IPS DF 19.7 (cell line): ENCODE results near the gene ITPRID2.
"Not testable (repeated sequence)": the region's sequence is repeated elsewhere in the genome, so short reads cannot be mapped to it uniquely, and the experiment has no call there.

ENCODE experiments used
- DNase-seq: peaks from one replicate; pipeline ENCODE4 v3.0.0-alpha.2; 2013; ENCODE audit warnings: low read depth, low spot score

ITPRID2 gene

DNA sequence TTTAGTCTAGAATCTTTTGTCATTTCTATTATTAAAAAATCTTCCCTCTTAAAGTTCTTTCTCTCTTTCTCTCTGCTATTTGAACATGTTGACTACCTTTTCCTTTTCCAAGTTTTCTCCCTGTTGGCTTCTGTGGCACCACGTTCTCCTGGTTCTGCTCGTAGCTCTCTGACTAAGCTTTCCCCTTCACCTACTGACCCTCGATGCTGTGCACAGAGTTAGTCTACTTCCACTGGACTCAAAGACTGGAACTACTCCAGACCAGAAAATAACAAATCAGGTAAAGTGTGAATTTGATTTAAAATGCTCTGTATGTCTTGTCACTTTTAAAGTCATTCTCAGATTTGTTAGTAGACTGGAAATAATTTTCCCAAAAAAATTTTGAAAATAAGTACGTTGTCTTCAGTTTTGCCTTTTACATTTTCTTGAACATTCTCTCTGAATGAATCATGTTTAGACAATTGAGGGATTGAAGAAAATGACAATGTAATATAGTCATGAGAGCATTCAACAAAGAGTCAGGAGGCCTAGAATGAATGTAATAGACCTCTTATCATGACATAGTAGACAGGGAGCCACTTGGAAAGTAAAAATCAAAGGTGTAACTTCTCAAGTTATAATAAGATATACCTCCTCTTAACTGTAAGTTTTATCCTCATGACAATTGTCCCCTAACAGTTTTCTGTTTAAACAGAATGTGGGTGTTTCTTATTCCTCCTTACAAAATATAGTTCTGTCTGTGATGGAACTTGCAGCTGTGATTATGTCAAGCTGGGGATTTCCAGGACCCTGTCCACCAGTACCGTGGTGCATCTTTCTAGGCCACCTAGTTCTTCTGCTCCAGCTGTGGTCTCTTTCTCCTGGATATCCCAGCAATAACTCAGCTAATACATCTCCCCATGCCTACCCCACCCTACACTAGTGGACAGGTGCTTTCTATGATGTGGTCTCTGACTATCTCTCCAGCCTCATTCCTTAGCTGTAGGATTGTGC, 25.5 kb downstream of the ITPRID2 start:
- DNase-seq, result no peak

GRCh38 chr2:181918188-181918587, 26.7 kb downstream of the ITPRID2 start:
- DNase-seq, result no peak

DNA sequence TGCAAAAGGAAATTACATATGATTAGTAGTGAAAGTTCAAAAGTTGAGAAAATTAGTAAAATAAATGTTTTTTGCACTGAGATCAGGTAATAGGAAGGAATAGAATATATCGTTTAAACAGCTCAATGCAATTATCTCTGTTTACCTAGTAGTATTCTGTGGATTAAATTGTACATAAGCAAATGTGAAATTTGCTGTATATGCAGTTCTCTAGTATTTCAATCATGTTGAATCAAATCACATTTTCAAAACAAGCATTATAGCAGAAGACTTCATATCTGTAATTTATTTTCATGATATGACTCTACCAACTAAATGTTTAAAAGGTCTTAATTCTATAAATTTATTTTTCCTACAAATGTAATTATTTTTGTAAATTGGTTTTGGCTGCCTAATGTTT, 31.6 kb downstream of the ITPRID2 start:
- DNase-seq, result no peak

DNA sequence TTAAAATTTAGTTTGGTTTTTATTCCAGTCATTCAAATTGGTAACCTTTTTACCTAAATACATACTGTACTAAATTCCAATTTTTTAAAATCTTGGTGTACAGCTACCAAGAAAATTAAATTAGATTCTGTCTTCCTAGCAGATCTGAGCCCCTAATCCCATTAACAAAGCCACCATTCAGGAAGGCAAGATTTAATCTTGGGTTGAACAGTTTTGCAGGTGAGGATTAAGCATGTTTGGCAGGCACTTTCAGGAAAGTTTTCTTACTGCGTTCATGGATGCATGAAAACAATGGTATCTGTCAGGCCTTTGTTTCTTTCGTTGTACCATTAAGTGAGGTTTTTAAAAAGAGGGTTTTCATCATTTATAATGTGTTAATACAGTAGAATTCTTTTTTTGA, 32.8 kb downstream of the ITPRID2 start:
- no peak for DNase-seq

- DNase-seq, result no peak
Observed at GRCh38 chr2:181934694-181935093, 43.2 kb downstream of the ITPRID2 start.

DNA sequence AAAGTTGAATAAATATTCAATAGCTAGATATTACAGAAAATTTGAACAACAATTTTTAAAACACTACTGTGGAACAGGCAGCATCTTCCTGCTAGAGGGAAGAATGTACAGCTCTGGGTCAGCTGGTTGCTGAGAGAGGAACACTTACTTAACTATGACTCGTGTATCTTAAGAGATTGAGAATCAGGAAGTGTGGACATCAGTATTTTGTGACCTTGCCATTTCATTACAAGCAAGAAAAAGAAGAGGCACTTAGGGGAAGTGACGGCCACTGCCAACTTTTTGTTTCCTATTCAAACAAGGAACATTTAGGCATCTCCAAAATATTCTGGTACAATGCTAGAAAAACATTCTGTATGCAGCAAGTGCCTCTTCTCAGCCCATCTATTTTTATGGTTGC, 45.9 kb downstream of the ITPRID2 start:
- DNase-seq, result no peak

GRCh38 chr2:181943411-181944124, 52.0 kb downstream of the ITPRID2 start:
- DNase-seq, result no peak

DNA sequence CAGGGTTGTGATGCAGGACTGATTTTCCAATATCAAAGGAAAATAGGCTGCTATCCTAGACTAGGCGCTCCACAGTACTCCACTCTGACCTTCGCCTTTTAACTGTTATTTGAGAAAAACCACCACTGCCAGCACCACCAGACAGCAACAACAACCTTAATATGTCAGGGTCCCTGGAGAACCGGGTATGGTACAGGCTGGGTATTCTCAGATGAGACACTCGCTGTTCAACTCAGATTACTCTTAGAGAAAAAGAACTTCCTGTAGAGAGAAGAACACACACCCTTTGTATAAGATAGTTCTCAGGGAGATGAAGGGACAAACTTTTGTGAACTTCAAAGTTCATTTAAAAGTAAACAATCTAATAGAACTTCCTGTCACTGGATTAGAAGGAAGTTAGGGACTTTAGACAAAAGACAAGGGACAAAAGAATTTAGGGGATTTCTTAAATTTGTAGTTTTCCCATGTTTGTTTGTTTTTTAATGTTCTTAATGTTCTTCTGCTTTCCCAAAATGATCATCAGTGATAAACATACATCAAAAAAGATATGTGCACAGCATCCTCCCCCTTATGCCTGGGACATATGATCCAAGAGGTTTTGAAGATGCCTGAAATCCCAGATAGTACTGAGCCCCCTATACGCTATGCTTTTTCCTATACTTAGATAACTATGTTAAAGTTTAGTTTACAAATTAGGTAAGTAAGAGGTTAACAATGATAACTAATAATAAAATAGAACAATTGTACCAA, 52.8 kb downstream of the ITPRID2 start:
- DNase-seq, result no peak

- no peak for DNase-seq
Observed at GRCh38 chr2:181944914-181945291, 53.4 kb downstream of the ITPRID2 start.

DNA sequence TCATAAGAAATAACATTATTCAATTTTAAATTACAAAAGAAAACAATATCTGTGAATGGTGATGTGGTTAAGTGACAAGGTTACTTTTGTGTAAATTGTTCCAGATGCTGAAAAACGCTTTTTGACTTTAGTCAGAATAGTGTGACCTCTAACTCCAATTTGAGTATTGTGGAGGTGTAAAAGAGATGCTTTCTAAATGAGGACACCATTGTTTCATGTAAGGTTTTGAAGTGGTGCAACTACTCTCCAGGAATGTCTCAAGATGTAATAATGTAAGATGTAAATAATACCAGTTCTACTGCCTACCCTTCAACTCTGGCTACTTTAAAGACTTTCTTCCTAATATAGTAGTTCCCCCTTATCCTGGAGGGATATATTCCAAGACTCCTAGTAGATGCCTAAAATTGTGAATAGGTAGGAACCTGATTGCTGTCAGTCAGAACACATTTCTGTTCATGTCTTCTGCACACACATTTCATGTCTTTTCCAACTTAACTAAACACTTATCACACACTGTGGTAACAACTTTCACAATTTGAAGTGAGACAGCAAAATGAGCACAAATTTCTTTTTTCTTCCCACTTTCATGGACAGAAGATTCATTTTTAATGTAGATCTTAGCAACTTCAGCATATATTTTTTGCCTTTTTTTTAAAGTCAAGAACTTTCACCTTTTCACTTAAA, 55.1 kb downstream of the ITPRID2 start:
- no peak for DNase-seq

GRCh38 chr2:181947273-181947672, 55.7 kb downstream of the ITPRID2 start:
- DNase-seq, result no peak

GRCh38 chr2:181948227-181948626, 56.7 kb downstream of the ITPRID2 start:
- DNase-seq, result no peak

DNA sequence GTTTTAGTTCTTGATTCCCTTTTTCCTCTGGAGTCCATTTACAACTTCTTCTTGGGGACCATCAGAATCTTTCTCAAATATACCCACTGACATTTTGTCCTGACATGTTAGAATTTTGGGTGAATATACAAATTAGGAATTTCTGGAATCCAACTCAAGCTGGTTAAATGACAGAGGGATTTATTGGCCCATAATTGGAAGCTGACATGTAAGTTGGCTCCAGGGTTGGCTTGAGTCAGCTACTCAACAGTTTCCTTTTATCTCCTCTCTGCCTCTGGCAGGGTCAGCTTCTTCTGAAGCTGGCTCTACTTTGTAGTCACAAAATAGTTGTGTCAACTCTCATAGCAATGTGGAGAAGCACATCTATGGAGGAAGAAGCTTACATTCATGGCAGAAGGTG, 57.5 kb downstream of the ITPRID2 start:
- DNase-seq, result no peak

DNA sequence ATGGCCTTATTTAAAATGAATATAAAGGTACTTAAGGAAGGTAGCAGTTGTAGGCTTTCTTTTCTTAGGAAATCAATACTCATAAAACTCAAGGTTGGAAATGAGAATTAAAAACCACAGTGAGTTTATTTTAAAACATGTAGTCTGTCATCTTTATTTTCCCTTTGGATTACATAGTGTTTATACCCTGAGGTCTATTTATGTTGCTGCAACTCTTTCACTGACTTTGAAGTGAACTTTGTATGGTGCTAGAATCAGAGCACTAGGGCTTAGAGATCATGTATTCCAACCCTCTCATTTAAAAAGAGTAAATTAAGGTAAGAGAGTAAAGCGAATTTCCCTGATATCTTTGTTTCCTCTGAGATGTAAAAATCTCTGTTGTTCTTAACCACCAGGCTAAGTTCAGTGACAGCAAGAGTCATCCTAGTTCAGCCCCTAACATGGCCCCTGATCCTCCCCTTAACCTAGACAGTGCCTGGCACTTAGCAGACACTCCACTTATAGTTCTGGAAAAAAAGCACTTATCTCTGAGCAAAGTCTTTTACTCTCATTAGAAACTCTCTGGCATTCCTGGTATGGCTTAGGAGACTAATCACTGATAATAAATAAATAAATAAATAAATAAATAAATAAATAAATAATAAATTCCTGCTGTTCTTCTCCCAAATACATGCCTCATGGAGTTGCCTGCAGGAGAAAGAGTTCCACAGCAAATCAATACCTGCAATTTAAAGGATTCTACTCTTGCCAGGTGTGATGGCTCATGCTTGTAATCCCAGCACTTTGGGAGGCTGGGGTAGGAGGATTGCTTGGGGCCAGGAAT, 61.1 kb downstream of the ITPRID2 start:
- DNase-seq, result no peak

DNA sequence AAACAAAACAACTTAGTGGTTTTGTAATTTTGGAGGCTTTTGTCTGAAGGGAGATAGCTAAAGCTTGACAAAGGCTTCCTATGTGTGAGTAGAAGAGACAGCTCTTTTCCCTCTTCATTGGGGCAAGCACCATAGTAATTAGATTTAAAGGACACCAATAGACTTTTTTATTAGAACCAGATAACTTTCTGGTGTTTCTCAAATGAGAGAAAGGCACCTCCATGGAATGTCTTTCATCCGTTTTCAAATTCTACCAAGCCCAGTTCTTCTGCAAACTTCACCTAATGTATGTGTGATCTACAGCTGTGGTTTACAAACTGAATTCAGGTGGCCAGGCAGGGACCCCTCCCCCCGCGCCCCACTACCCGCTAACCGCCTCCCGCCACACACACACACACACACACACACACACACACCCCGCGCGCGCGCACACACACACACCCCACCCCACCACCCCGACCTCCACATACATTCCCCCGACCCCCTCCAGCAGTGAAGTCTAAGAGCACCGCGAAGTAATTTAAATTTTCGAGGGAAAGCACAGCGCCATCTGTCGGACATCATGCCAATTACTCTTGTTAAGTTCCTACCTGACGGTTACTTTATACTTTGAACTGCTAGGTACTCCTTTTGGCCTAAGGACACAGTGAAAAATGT, 62.5 kb downstream of the ITPRID2 start:
- DNase-seq, result peak; percentile 72

DNA sequence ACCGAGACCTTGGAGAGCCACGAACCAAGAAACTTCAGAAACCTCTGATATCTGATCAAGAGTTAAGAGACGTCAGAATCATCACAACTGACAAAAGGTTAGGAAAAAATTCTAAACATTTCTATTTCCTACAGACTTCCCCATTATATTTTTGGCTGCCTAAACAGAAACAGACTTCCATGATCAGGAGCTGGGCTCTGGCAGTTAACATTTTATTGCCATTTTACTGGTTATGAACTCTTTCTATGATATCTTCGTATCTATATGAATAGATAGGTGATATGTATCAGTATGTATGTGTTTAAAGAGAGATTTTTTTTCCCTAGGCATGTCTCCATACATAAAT, 63.0 kb downstream of the ITPRID2 start:
- DNase-seq, result no peak

DNA sequence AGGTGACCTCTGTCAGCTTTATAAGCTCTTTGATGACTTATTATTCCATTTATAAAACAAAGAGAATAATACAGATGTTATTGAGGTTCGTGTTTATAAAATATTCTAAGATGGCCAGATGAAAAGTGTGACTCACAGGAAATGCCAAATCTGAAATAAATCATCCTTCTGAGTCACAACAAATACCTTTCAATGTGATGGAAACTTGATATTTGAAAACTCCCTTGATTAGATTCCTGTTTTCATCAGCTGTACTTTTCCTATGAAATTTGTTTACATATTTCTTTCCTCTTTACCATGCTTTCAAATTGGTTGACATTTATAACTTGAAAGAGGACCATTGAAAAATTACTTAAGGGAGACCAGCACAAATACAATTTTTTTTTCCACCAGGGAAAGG, 63.5 kb downstream of the ITPRID2 start:
- DNase-seq, result no peak

DNA sequence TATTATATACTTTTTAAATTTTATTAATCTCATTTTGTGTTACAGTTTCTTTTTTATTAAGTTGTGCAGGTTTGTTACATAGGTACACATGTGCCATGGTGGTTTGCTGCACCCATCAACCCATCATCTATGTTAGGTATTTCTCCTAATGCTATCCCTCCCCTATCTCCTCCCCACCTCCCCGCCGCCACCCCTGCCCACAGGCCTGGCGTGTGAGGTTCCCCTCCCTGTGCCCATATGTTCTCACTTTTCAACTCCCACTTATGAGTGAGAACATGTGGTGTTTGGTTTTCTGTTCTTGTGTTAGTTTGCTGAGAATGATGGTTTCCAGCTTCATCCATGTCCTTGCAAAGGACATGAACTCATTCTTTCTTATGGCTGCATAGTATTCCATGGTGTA, 64.3 kb downstream of the ITPRID2 start:
- DNase-seq, result not testable (repeated sequence)

GRCh38 chr2:181957668-181958067, 66.1 kb downstream of the ITPRID2 start:
- no peak for DNase-seq

DNA sequence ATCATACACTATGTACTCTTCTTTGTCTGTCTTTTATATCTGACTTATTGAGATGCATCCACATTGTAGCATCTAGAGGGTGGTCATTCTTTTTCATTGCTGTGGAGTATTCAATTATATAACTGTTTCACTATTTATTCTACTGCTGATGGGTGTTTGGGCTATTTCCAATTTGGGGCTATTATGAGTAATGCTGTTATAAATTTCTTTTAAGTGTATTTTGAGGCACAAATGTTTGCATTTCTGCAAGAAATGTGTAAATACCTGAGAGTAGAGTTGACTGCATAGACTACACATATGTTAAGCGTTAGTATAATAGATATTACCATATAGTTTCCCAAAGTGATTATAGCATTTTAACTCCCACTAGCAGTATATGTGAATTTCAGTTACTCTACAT, 67.2 kb downstream of the ITPRID2 start:
- DNase-seq, result no peak
